NCI-H146 treated with DMSO at 0.1 percent for 48 hours (cell line): ENCODE results near the gene TNIP1.

Experiments used
- DNase-seq: peaks from one replicate; lab custom pipeline; 2025; ENCODE audit not compliant: unreplicated experiment; lab: John Stamatoyannopoulos, UW

The TNIP1 gene

DNA sequence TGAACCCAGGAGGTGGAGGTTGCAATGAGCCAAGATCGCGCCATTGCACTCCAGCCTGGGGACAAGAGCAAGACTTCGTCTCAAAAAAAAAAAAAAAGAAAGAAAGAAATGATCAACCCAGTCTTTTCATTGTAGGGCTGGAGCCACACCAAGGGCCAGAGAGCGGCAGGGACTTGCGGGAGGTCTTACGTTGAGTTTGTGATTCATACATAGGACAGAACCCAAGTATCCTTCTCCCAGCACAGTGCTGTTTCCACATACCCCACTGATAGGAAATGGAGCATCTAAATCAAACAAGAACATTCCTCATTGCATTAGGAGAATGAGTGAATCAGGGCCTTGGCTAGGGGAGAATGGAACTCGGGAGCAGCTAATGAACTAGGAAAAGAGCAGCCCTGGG is 3.5 kb upstream of the TNIP1 start:
- no peak for DNase-seq

GRCh38 chr5:151083081-151083676 is 2.3 kb upstream of the TNIP1 start:
- DNase-seq = no peak

DNA sequence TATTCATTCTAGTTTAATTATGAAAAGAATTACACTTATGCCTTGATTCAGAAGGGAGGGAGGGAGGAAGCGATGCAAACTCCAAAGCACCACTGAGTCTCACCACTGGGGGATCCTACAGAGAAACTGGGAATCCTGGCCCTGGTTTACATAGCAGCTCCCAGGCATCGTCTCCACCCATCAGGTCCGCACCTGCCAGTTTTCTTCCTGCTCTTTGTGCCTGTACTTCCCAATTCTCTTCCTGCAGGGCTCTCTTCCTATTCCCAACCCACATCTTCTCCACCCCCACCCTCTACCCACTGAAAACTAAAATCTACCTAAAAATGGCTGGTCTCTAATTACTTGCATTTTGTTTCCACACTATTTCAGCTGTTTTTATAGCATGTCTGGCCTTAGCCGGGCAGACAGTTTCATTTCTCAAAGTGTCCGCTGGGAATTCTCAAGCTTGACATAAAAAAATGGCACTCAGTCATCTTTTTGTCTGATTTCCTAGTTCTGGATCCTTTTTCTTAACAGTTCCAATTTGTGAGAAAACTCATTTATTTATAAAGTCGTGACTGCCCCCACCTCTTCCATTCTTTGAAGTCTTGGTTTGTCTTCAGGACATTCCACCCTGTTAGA is 1.6 kb upstream of the TNIP1 start:
- DNase-seq = peak; percentile 22

GRCh38 chr5:151081431-151082281 is 822 bp upstream of the TNIP1 start:
- no peak for DNase-seq

- no peak for DNase-seq
Measured at GRCh38 chr5:151079838-151080612, 809 bp downstream of the TNIP1 start.

- DNase-seq = no peak
Measured at GRCh38 chr5:151078490-151079262, 2.2 kb downstream of the TNIP1 start.

DNA sequence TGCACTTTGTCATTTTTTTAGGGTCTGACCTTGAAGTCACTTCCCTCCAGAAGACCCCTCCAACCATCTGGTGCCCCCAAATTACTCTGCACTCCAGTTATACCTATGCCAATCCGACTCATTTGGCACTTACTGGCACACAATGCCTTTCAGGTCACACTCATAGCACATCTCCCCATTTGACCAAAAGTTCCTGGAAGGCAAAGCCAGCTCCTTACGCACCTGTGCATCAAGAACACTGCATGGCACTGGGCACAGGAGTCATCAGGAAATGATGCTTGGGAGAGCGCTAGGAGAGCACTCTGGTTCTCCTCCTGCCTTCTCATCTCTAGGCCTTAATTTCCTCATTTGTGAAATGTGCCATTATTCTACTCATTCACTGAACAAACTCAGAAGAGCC is 2.9 kb downstream of the TNIP1 start:
- DNase-seq = no peak

- DNase-seq = no peak
Measured at GRCh38 chr5:151077419-151077818, 3.4 kb downstream of the TNIP1 start.

DNA sequence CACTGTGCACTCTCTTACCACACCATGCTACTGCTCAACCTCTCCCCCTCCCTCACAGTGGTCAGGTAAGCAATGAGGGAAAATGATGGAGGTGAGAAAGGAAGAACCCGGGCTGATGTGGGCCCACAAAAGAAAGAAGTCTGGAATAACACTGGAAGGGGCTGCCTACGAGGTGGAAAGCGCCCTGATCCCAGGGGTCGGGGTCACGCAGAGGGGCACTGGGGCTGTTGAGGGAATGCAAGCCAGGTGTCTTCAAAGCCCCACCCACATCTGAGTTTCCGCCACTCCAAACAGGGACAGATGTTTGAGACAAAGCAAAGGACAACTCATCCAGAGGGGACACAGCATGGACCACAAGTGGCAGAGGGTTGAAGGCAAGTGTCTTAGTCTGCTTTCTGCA is 4.2 kb downstream of the TNIP1 start:
- no peak for DNase-seq

DNA sequence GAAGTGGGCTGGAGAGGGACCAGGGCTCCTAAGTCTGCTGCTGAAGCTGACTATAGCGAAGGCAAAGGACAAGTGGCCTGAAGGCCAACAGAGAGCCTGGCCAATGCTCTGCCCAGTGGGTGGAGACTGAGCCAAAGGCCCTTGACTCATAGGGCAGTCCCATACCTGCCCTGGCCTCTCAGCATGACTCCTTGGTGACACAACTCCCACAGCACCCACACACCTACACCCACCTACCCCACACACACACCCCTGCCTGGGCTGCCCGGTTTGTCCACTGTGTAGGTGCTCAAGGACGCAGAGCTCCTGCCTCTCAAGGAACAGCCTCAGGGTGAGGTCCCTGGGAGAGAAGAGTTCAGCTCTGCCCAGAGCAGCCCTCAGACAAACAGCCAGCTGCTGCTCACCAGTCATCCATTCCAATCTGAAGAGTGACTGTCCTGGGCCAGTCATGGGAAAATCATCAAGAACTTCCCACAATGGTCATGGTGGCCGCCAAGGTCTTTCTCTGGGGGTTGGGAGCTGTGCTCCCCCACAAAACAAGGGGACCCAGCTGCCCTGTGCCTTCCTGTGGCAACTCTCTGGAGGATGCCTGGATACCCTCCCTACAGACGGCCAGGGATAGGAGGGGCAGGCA is 5.0 kb downstream of the TNIP1 start:
- DNase-seq = no peak

DNA sequence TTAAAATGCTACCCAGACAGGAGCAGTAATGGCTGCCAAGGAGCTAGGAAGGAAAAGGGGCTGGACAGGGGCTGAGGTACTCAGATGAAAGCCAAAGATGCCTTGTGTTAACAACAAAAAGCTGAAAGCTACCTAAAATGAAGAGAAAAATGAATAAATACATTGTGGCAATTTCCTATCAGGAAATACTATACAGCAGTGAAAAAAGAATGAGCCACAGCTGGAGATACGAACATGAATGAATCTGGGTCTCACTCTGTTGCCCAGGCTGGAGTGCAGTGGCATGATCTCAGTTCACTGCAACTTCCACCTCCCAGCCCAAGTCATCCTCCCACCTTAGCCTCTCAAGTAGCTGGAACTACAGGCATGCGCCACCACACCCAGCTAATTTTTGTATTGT is 6.3 kb downstream of the TNIP1 start:
- no peak for DNase-seq

GRCh38 chr5:151073280-151073679 is 7.6 kb downstream of the TNIP1 start:
- no peak for DNase-seq

DNA sequence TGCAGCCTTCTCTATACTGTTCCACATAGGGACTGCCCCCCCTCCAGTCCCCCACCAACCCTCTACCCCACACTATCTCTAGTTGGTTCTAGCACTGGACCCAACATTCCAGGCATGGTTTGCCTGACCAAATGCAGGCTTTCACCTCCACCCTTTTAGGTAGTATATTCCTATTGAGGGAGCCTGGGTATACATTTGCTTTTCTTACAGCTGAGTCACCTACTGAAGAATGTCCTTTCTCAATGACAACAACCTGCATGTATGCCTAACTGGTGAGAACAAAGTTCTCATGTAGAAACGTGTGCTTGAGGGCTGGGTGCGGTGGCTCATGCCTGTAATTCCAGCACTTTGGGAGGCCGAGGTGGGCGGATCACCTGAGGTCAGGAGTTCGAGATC is 8.2 kb downstream of the TNIP1 start:
- DNase-seq = no peak

DNA sequence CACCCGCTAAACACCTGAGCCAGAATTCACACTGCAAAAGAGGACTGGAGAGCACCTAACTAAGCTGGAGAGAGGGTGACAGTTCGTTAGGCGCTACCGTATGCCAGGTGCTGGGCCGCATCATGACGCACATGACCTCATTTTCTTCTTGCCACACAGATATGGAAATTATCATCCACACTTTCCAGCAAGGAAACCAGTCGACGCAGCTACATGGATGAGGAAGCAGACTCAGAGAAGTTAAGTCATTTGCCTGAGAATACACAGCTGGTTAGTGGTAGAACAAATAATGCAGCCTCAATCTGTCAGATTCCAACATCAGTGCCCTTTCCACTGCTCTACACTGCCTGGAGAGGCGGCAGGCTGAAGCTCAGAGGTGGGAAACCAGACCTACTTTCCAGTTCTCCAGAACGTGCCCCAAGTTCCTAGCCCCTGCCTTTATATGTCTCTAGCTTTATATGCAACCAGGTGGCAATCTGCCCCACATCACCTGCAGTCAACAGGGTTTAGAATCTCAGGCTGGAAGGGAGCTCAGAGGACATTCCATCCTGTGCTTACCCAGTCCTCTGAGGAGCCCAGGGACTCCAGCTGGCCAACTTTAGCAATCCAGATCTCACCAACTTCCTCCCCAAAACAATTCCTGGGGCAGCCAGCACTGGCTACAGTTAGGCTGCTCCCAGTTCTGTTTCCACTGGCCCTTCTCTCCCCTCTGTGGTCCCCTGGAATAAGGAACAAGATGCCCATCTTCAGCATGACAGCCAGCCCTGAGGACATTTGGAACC is 8.8 kb downstream of the TNIP1 start:
- no peak for DNase-seq

DNA sequence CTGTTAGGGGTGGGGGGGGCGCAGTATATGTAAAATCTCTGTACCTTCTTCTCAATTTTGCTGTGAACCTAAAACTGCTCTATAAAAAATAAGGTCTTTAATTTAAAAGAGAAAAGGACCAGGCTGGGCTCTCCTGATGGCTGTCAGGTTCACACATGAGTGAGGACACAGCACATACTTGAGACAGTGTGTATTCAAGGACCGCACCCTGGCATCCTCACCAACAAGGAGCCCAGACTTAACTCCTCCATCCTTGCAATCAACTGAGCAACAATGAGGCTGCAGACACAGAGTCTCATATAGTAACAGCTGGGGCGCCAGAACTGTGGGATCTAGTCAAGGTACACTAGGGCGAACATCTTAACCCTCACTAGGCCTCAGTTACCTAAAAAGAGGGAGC is 9.8 kb downstream of the TNIP1 start:
- no peak for DNase-seq

DNA sequence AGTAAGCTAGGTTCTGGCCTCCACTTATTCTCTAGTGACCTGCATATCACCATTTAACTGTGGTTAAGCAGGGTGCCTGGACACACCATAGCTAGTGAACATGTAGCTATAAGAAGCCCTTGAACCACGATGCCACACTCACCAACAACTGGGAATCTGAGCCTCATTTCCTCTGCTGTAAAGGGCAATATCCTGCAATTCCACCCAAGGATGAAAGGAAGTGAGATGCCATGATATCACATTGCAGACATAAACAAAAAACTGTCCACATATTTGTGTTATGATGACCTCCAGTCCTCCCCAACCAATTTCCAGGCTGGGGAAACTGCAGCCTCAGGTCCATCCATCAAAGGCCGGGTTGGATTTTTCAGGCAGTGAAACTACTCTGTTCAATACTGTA is 10.4 kb downstream of the TNIP1 start:
- DNase-seq = no peak

DNA sequence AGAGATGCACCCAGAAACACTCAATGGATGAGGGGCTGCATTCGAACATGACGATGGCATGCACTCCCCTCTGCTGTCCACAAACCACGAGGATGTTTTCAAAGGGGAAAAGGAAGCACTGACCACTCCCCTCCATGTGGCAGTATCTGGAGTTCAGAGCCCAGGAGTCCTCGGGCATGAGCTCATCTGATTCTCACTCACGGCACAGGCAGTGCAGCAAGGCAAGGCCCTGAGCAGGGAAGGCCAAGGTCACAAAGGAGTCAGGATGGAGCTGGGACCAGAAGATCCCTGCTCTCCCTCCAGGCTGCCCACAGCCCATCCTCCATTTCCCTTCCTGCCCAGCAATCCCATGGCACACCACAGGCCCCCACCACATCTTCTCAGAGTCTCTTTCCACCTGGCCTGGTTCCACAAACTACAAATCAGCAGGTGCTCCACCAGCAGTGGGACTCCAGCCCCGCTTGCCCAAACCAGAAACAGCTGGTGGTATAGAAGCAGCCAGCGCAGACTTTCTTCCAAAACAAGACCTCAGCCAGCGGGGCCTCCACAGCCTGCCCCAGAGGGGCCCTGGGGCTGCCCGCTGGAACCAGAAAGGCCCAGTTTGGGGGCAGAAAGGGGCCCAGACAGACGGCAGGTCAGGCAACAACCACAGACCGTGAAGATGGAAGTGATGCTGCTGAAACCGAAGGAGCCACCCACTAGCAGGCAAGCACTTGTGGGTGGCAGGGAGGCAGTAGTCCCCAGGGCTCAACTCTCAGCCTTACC is 12.2 kb downstream of the TNIP1 start:
- no peak for DNase-seq

- no peak for DNase-seq
Measured at GRCh38 chr5:151067632-151068432, 13.0 kb downstream of the TNIP1 start.
